HEK293T (cell line): ENCODE measurements around the gene NTN1.

Source experiments
- CTCF ChIA-PET: fragments of 350-600 bp; formaldehyde crosslinking; extraction: SDS; loops from one replicate; lab custom pipeline; 2021; ENCODE audit warnings: antibody characterized with exemption, inconsistent platforms; lab: Yijun Ruan, JAX
- POLR2A ChIA-PET: fragments of 350-600 bp; formaldehyde crosslinking; extraction: SDS; loops from one replicate; lab custom pipeline; 2020; ENCODE audit warnings: antibody characterized with exemption, inconsistent platforms; lab: Yijun Ruan, JAX
- DNase-seq: peaks from one replicate; pipeline ENCODE4 v3.0.0; 2012; ENCODE audit warnings: mixed read lengths; ENCODE audit errors: extremely low spot score
- ARNT ChIP-seq: fragments of 450-650 bp; IDR thresholded peaks from 2 replicates; pipeline ENCODE4 v1.6.1; 2017; ENCODE audit warnings: mild to moderate bottlenecking
- BHLHE40 ChIP-seq: fragments of 450-650 bp; IDR thresholded peaks from 2 replicates; pipeline ENCODE4 v1.6.1; 2016; ENCODE audit warnings: mild to moderate bottlenecking, moderate library complexity, borderline replicate concordance
- CTBP1 ChIP-seq: fragments of 450-650 bp; IDR thresholded peaks from 2 replicates; pipeline ENCODE4 v1.6.1; 2016; ENCODE audit warnings: borderline replicate concordance
- ELF4 ChIP-seq: fragments of 450-650 bp; IDR thresholded peaks from 2 replicates; pipeline ENCODE4 v1.6.1; 2017; ENCODE audit warnings: antibody characterized with exemption
- FOXA1 ChIP-seq: fragments of 450-650 bp; IDR thresholded peaks from 2 replicates; pipeline ENCODE4 v1.6.1; 2016; ENCODE audit warnings: mild to moderate bottlenecking
- FOXK2 ChIP-seq: fragments of 450-650 bp; IDR thresholded peaks from 2 replicates; pipeline ENCODE4 v1.6.1; 2016; ENCODE audit warnings: mild to moderate bottlenecking
- FOXM1 ChIP-seq: fragments of 450-650 bp; IDR thresholded peaks from 2 replicates; pipeline ENCODE4 v1.6.1; 2017; ENCODE audit warnings: mild to moderate bottlenecking, borderline replicate concordance
- HDGF ChIP-seq: fragments of 450-650 bp; IDR thresholded peaks from 2 replicates; pipeline ENCODE4 v1.6.1; 2017; ENCODE audit warnings: antibody characterized with exemption, borderline replicate concordance
- L3MBTL2 ChIP-seq: fragments of 450-650 bp; conservative IDR thresholded peaks from 2 replicates; pipeline ENCODE4 v1.6.1; 2016; ENCODE audit warnings: mild to moderate bottlenecking
- LEF1 ChIP-seq: fragments of 450-650 bp; IDR thresholded peaks from 2 replicates; pipeline ENCODE4 v1.6.1; 2017; ENCODE audit warnings: mild to moderate bottlenecking, borderline replicate concordance
- NFRKB ChIP-seq: fragments of 450-650 bp; IDR thresholded peaks from 2 replicates; pipeline ENCODE4 v1.6.1; 2016; ENCODE audit warnings: mild to moderate bottlenecking, moderate library complexity
- PKNOX1 ChIP-seq: fragments of 450-650 bp; IDR thresholded peaks from 2 replicates; pipeline ENCODE4 v1.6.1; 2016
- SP1 ChIP-seq: fragments of 450-650 bp; IDR thresholded peaks from 2 replicates; pipeline ENCODE4 v1.6.1; 2017
- SUZ12 ChIP-seq: fragments of 450-650 bp; IDR thresholded peaks from 2 replicates; pipeline ENCODE4 v1.6.1; 2016; ENCODE audit warnings: mild to moderate bottlenecking
- TARDBP ChIP-seq: fragments of 450-650 bp; IDR thresholded peaks from 2 replicates; pipeline ENCODE4 v1.6.1; 2016
- ZNF384 ChIP-seq: fragments of 450-650 bp; IDR thresholded peaks from 2 replicates; pipeline ENCODE4 v1.6.1; 2016

Gene NTN1

GRCh38 chr17:9199571-9200551, 178.6 kb downstream of the NTN1 start:
- ChIA-PET CTCF (no interaction called here), POLR2A (no interaction called here)
- TF ChIP-seq HDGF (no peak), LEF1 (no peak), SP1 (no peak), FOXK2 (no peak), L3MBTL2 (no peak), CTBP1 (no peak), TARDBP (no peak), SUZ12 (no peak), ELF4 (no peak), ZNF384 (no peak), NFRKB (no peak), PKNOX1 (no peak)
- DNase-seq, result no peak

DNA sequence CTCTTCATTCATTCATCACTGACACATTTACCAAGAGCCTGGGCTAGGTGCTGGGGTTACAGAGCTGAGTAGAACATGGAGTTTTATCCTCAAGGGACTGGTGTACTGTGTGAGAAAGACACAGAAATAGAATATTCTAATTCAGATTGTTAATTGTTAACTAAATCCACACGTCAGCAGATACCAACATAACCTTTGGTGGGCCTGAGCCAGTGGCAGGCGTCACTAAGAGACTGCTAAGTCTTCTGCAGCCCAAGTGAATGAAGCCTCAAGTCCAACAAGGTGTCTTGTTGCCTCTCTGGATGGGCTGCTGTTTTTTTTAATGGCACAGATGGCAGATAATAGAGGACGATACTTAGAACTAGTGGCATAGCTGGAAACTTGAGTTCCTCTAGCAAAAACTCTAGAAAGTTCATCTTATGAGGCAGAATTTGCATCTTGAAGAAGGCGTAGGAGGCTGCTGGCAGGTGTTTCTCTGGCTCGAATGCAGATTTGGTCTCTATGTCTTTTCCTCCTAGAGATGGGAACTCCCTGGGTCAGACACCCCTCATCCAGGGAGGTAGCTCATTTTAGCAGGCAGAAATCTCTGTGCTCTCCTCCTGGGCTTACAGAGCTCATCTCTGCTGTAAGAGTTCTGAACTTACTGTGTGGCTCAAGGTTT, 179.5 kb downstream of the NTN1 start:
- POLR2A ChIA-PET, result no interaction called here
- no peak for DNase-seq
- CTCF ChIA-PET, result no interaction called here

GRCh38 chr17:9202532-9202931, 181.2 kb downstream of the NTN1 start:
- no peak for TF ChIP-seq ZNF384
- no peak for TF ChIP-seq FOXM1
- no peak for TF ChIP-seq FOXK2
- no peak for TF ChIP-seq PKNOX1
- no peak for TF ChIP-seq LEF1
- TF ChIP-seq NFRKB, result no peak
- no peak for TF ChIP-seq HDGF
- TF ChIP-seq L3MBTL2, result no peak
- no peak for TF ChIP-seq CTBP1
- TF ChIP-seq SUZ12, result no peak
- TF ChIP-seq TARDBP, result no peak
- POLR2A ChIA-PET, result no interaction called here
- CTCF ChIA-PET, result no interaction called here
- DNase-seq, result no peak

More for the DNA sequence above, 179.5 kb downstream of the NTN1 start:
- TF ChIP-seq FOXM1, result no peak
- no peak for TF ChIP-seq FOXA1
- no peak for TF ChIP-seq ZNF384
- no peak for TF ChIP-seq TARDBP
- TF ChIP-seq ELF4, result no peak
- no peak for TF ChIP-seq HDGF
- no peak for TF ChIP-seq ARNT
- no peak for TF ChIP-seq BHLHE40

DNA sequence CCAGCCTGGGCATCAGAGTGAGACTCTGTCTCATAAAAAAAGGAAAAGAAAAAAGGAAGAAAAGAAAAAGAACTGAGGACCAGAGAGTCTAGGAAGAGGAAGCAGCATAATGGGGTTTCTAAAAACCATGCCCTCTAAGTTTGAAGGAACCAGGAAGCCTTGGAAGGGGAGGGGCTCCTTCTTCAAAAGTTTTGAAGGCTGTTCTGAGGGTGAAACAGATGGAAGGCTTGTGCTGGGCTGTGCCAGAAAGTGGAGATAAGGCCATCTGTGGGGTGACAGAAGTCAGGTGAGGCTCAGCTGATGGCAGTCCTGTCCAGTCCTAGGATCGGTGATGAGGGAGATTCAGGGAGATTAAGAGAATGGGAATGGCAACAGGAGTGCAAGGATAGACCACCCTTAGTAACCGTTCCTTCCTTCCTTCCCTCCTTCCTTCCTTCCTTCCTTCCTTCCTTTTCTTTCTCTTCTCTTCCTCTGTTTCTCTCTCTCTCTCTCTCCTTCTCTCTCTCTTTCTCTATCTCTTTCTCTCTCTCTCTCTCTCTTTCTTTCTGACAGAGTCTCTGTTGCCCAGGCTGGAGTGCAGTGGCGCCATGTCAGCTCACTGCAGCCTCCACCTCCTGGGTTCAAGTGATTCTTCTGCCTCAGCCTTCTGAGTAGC, 182.6 kb downstream of the NTN1 start:
- ChIA-PET POLR2A (no interaction called here), CTCF (no interaction called here)
- TF ChIP-seq SP1 (no peak), CTBP1 (no peak), ARNT (no peak), NFRKB (no peak)
- no peak for DNase-seq

DNA sequence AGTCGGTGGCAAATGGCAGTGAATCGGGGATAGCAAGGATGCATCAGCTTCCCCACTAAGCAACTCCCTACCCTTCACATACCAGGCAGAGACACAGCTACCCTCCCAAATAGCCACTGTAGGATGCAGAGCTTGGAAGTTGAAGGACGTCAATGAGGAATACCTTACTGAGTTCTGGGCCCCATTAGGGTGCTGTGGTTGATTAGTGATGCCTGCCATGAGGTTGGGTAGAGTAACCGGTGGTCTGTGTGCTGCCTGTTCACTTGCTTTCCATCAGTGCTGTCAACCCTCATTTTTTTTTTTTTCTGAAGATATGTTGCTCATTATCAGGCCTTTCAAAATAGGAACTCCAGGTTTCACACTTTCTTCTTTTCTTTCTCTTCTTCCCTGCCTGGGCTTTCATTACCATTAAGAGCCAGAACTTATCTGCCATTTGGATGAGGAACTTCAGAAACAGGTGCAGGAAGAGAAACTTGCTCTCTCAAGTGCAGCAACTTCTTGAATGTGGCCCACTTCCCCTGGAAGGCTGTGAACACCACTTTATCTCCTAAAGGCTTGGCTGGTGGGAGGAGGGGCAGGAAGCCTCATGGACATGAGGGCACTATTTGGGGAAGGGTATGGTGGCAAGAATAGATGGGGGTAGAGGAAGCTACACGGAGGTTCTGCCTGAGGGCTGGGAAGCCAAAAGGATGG, 183.5 kb downstream of the NTN1 start:
- ChIA-PET POLR2A (no interaction called here), CTCF (no interaction called here)
- TF ChIP-seq L3MBTL2, result no peak
- TF ChIP-seq BHLHE40, result no peak
- TF ChIP-seq TARDBP, result no peak
- TF ChIP-seq LEF1, result no peak
- TF ChIP-seq ZNF384, result no peak
- TF ChIP-seq FOXK2, result no peak
- no peak for TF ChIP-seq PKNOX1
- TF ChIP-seq NFRKB, result no peak
- no peak for TF ChIP-seq HDGF
- TF ChIP-seq FOXA1, result no peak
- no peak for TF ChIP-seq FOXM1
- no peak for TF ChIP-seq CTBP1
- DNase-seq, result no peak
